Keratinocyte (primary cell): ENCODE results near the gene EML5. TPM values are rescaled to one million over a fixed set of nuclear protein-coding genes. Genes with fewer than 3 reads are reported as not detected.

Experiments
- DNase-seq: peaks from one replicate; pipeline ENCODE4 v3.0.0-alpha.2; 2011; ENCODE audit warnings: low read depth, missing footprints, low spot score
- FAIRE-seq: peaks from 2 replicates; lab custom pipeline; 2011; peaks lifted over from hg19 to GRCh38; lab: Jason Lieb, UNC
- H2AFZ ChIP-seq: 2 replicates; pipeline ENCODE4 v1.6.0; 2012; ENCODE audit warnings: low read length, control low read depth, inconsistent platforms; ENCODE audit not compliant: control insufficient read depth
- H3K27ac ChIP-seq: 2 replicates; pipeline ENCODE4 v1.5.1; 2011; ENCODE audit warnings: low read length; ENCODE audit not compliant: control insufficient read depth, insufficient read depth
- H3K27me3 ChIP-seq: 3 replicates; pipeline ENCODE4 v1.6.0; 2011; ENCODE audit warnings: low read length; ENCODE audit not compliant: control insufficient read depth, insufficient read depth; ENCODE audit errors: extremely low read depth
- H3K36me3 ChIP-seq, 2 experiments: 2 replicates in 1 of 2; 3 replicates in 1 of 2; pipeline ENCODE4 v1.5.1; 2011; ENCODE audit warnings: low read length in 2 of 2, mild to moderate bottlenecking in 1 of 2; ENCODE audit not compliant: control insufficient read depth in 2 of 2, insufficient read depth in 2 of 2; ENCODE audit errors: extremely low read depth in 1 of 2
- H3K4me1 ChIP-seq: 3 replicates; pipeline ENCODE4 v1.5.1; 2011; ENCODE audit warnings: low read length; ENCODE audit not compliant: control insufficient read depth, insufficient read depth; ENCODE audit errors: extremely low read depth
- H3K4me2 ChIP-seq: 3 replicates; pipeline ENCODE4 v1.6.0; 2011; ENCODE audit warnings: low read depth, low read length; ENCODE audit not compliant: control insufficient read depth, insufficient read depth; ENCODE audit errors: extremely low read depth
- H3K4me3 ChIP-seq, 3 experiments: fragments of 200-600 bp in 1 of 3; sonication (generic) in 1 of 3; 2 replicates in 2 of 3; 3 replicates in 1 of 3; pipeline ENCODE4 v1.5.1; 2011 to 2016; ENCODE audit warnings: low read length in 3 of 3, mild to moderate bottlenecking in 3 of 3, control low read depth in 2 of 3, inconsistent platforms in 1 of 3, low read depth in 1 of 3, mixed read lengths in 1 of 3, mixed run types in 1 of 3, moderate library complexity in 1 of 3; ENCODE audit not compliant: control insufficient read depth in 2 of 3, insufficient read depth in 2 of 3; ENCODE audit errors: extremely low read depth in 1 of 3
- H3K79me2 ChIP-seq: 2 replicates; pipeline ENCODE4 v1.6.0; 2012; ENCODE audit warnings: low read length; ENCODE audit not compliant: control insufficient read depth, insufficient read depth
- H3K9ac ChIP-seq: 3 replicates; pipeline ENCODE4 v1.6.0; 2011; ENCODE audit warnings: low read length; ENCODE audit not compliant: control insufficient read depth, insufficient read depth; ENCODE audit errors: extremely low read depth
- H3K9me1 ChIP-seq: 3 replicates; pipeline ENCODE4 v1.6.0; 2011; ENCODE audit warnings: low read length; ENCODE audit not compliant: control insufficient read depth, insufficient read depth; ENCODE audit errors: extremely low read depth
- H3K9me3 ChIP-seq: 2 replicates; pipeline ENCODE4 v1.5.1; 2012; ENCODE audit warnings: low read depth, low read length; ENCODE audit not compliant: control insufficient read depth
- H4K20me1 ChIP-seq: 3 replicates; pipeline ENCODE4 v1.6.0; 2011; ENCODE audit warnings: low read length; ENCODE audit not compliant: control insufficient read depth, insufficient read depth; ENCODE audit errors: extremely low read depth
- CTCF ChIP-seq, 3 experiments: IDR thresholded peaks in 1 of 3; conservative IDR thresholded peaks in 1 of 3; optimal IDR thresholded peaks in 1 of 3; 2 replicates in 2 of 3; 3 replicates in 1 of 3; pipeline versions ENCODE3 to v1.5.1; 2011; ENCODE audit warnings: low read length in 3 of 3, mild to moderate bottlenecking in 3 of 3, moderate library complexity in 2 of 3, control low read depth in 1 of 3, inconsistent platforms in 1 of 3; ENCODE audit not compliant: insufficient read depth in 2 of 3; ENCODE audit errors: extremely low read depth in 1 of 3
- EZH2 ChIP-seq: IDR thresholded peaks from one replicate; pipeline ENCODE4 v1.6.1; 2012; ENCODE audit warnings: inconsistent platforms, mild to moderate bottlenecking, low read length, moderate library complexity
- dilution Hi-C: fragments of 300-500 bp; cut with MboI; formaldehyde crosslinking; loops from one replicate; pipeline ENCODE4 v1.7.0; 2020; ENCODE audit warnings: low sequenced_read_pairs; ENCODE audit not compliant: extremely low pct_ligation_motif_present
- polyA plus RNA-seq, 5 experiments: library from polyadenylated mRNA; depleted of rRNA in 3 of 5; stranded (reverse) in 3 of 5; stranded (forward) in 1 of 5; unstranded in 1 of 5; fragments of >200 nt; gene quantifications; 1 replicate in 1 of 5; 2 replicates in 3 of 5; 3 replicates in 1 of 5; pipeline versions ENCODE4 v1.2.1 to v1.2.3, GENCODE V29; 2011 to 2012; ENCODE audit warnings: missing spikeins in 2 of 5, low read depth in 1 of 5, low replicate concordance in 1 of 5

The EML5 gene
- polyA plus RNA-seq, 1 donor (not counting 4 experiments of a cell fraction or from before 2014, with no cell fraction given): 1.4 TPM

- no peak for FAIRE-seq
- no peak overlapping the region for H3K9ac ChIP-seq
- H3K4me2 ChIP-seq: no peak overlapping the region
- H3K27ac ChIP-seq: no peak overlapping the region
- H2AFZ ChIP-seq: no peak overlapping the region
- no peaks in the 10 kb centered on the region for H3K4me1 ChIP-seq
- H3K79me2 ChIP-seq: peaks cover 3% of the 10 kb centered on the region
- no peaks in the 10 kb centered on the region for H3K9me1 ChIP-seq
- no peak for TF ChIP-seq CTCF (optimal IDR thresholded peaks at IDR 0.05 in 1 of 3, IDR thresholded peaks at IDR 0.05 in 1 of 3, conservative IDR thresholded peaks at IDR 0.05 in 1 of 3; ENCODE audit: extremely low read depth in 1 of 3, insufficient read depth in 2 of 3, low read length in 3 of 3)
- dilution Hi-C loops: no loop called here
- no peaks in the 10 kb centered on the region for H3K27me3 ChIP-seq
- H3K36me3 ChIP-seq: peaks cover 22 to 26% of the 10 kb centered on the region in 2 experiments
- no peaks in the 10 kb centered on the region for H4K20me1 ChIP-seq
- H3K9me3 ChIP-seq: no peaks in the 10 kb centered on the region
- H3K4me3 ChIP-seq: no peak overlapping the region
- DNase-seq: no peak
Observed at GRCh38 chr14:88572117-88572516, 220.6 kb downstream of the EML5 start.

- Histone ChIP-seq H3K4me1 (peaks cover 9% of the 10 kb centered on the region), H3K27ac (no peak overlapping the region), H3K9ac (no peak overlapping the region), H4K20me1 (no peaks in the 10 kb centered on the region), H3K4me3 (no peak overlapping the region), H3K27me3 (no peaks in the 10 kb centered on the region), H3K79me2 (peaks cover 25% of the 10 kb centered on the region), H3K36me3 (peaks cover 12 to 28% of the 10 kb centered on the region in 2 experiments), H3K4me2 (no peak overlapping the region), H3K9me3 (no peaks in the 10 kb centered on the region), H3K9me1 (no peaks in the 10 kb centered on the region), H2AFZ (no peak overlapping the region)
- no peak for DNase-seq
- no peak for FAIRE-seq
- dilution Hi-C loops: no loop called here
- TF ChIP-seq EZH2 (no peak), CTCF (optimal IDR thresholded peaks at IDR 0.05 in 1 of 3, IDR thresholded peaks at IDR 0.05 in 1 of 3, conservative IDR thresholded peaks at IDR 0.05 in 1 of 3; ENCODE audit: extremely low read depth in 1 of 3, insufficient read depth in 2 of 3, low read length in 3 of 3) (no peak)
Observed at GRCh38 chr14:88568196-88568595, 224.6 kb downstream of the EML5 start.
